Stimulated activated CD4-positive, alpha-beta T cell treated with anti-CD3 and anti-CD28 coated beads, Interleukin-4, amount 100 ng/mL, for 48 hours (primary cell): ENCODE measurements around the gene GDF2.

Experiments used
- DNase-seq, 2 donors: peaks; one replicate each; pipeline ENCODE4 v3.0.0-alpha.2; 2020; ENCODE audit warnings: low read depth in 2 of 2

GDF2 gene

GRCh38 chr10:47291682-47292081, 30.6 kb upstream of the GDF2 start:
- DNase-seq, result no peak

- no peak for DNase-seq
Measured at GRCh38 chr10:47294057-47294456, 28.2 kb upstream of the GDF2 start.

GRCh38 chr10:47294501-47294900, 27.8 kb upstream of the GDF2 start:
- DNase-seq, result no peak

GRCh38 chr10:47295411-47295810, 26.8 kb upstream of the GDF2 start:
- no peak for DNase-seq

GRCh38 chr10:47296156-47296894, 25.9 kb upstream of the GDF2 start:
- no peak for DNase-seq

GRCh38 chr10:47296941-47297340, 25.3 kb upstream of the GDF2 start:
- no peak for DNase-seq

GRCh38 chr10:47297866-47298540, 24.3 kb upstream of the GDF2 start:
- no peak for DNase-seq

GRCh38 chr10:47298715-47299114, 23.5 kb upstream of the GDF2 start:
- DNase-seq, result no peak

- DNase-seq, result no peak
Measured at GRCh38 chr10:47299611-47300428, 22.4 kb upstream of the GDF2 start, which contains the start of gene GDF10. TSS of gene GDF10 (plus strand) at chr10:47300197. CDS start at chr10:47300652, 455 bp downstream.

- no peak for DNase-seq
Measured at GRCh38 chr10:47300429-47300931, 21.8 kb upstream of the GDF2 start.

- no peak for DNase-seq
Measured at GRCh38 chr10:47301833-47302232, 20.4 kb upstream of the GDF2 start.

GRCh38 chr10:47303105-47303504, 19.1 kb upstream of the GDF2 start:
- no peak for DNase-seq

- DNase-seq, result no peak
Measured at GRCh38 chr10:47303866-47304265, 18.4 kb upstream of the GDF2 start.

- no peak for DNase-seq
Measured at GRCh38 chr10:47305566-47305965, 16.7 kb upstream of the GDF2 start.

- DNase-seq, result no peak
Measured at GRCh38 chr10:47306387-47307210, 15.7 kb upstream of the GDF2 start.

- no peak for DNase-seq
Measured at GRCh38 chr10:47307381-47307780, 14.9 kb upstream of the GDF2 start.

- DNase-seq, result no peak
Measured at GRCh38 chr10:47308775-47309174, 13.5 kb upstream of the GDF2 start.

GRCh38 chr10:47309408-47310089, 12.7 kb upstream of the GDF2 start:
- no peak for DNase-seq

GRCh38 chr10:47310090-47310505, 12.2 kb upstream of the GDF2 start:
- DNase-seq, result no peak

GRCh38 chr10:47311193-47311931, 10.9 kb upstream of the GDF2 start:
- no peak for DNase-seq
